CD4-positive, CD25-positive, alpha-beta regulatory T cell (primary cell): Measurements from ENCODE around the gene RNF31. TPM values are rescaled to one million over a fixed set of nuclear protein-coding genes. Genes with fewer than 3 reads are reported as not detected.
A peak's percentile ranks its signal among the peaks of the same experiment; 100 is the strongest.

Source experiments
- ATAC-seq, 2 donors: fragments of 150-1000 bp; cut with Tn5 transposase; one replicate each; pipeline ENCODE4 v1.10.0; 2021; ENCODE audit warnings: low read depth in 2 of 2, moderate number of reproducible peaks in 2 of 2, moderate library complexity in 1 of 2
- DNase-seq, 3 donors: peaks; one replicate each; pipeline versions ENCODE4 v3.0.0 to v3.0.0-alpha.2; 2012 to 2022; ENCODE audit warnings: mixed read lengths in 1 of 3
- H3K27ac ChIP-seq: one replicate; pipeline ENCODE4 v1.7.0; 2013; ENCODE audit warnings: mild to moderate bottlenecking, low read length; ENCODE audit not compliant: insufficient read depth, poor library complexity, severe bottlenecking
- H3K27me3 ChIP-seq: one replicate; pipeline ENCODE4 v1.7.0; 2013; ENCODE audit warnings: low read length; ENCODE audit not compliant: control insufficient read depth, insufficient read depth
- H3K36me3 ChIP-seq: one replicate; pipeline ENCODE4 v1.7.0; 2013; ENCODE audit warnings: mild to moderate bottlenecking, low read length, moderate library complexity; ENCODE audit not compliant: control insufficient read depth, insufficient read depth
- H3K4me1 ChIP-seq: 2 replicates; pipeline ENCODE4 v1.7.0; 2013; ENCODE audit warnings: mild to moderate bottlenecking, low read length; ENCODE audit not compliant: insufficient read depth, control insufficient read depth, poor library complexity, severe bottlenecking
- H3K4me3 ChIP-seq: one replicate; pipeline ENCODE4 v1.7.0; 2013; ENCODE audit warnings: low read depth, mild to moderate bottlenecking, low read length, moderate library complexity
- H3K9me3 ChIP-seq, 2 experiments: 1 replicate in 1 of 2; 2 replicates in 1 of 2; pipeline ENCODE4 v1.7.0; 2013; ENCODE audit warnings: low read length in 2 of 2, mild to moderate bottlenecking in 1 of 2, moderate library complexity in 1 of 2; ENCODE audit not compliant: control insufficient read depth in 2 of 2
- H3K27ac Mint-ChIP-seq, 3 donors: one replicate each; pipeline ENCODE4 v1.8.0; 2020 to 2022; ENCODE audit warnings: mild to moderate bottlenecking in 3 of 3, mixed read lengths in 3 of 3, moderate library complexity in 2 of 3
- H3K27me3 Mint-ChIP-seq: one replicate; pipeline ENCODE4 v1.8.0; 2022; ENCODE audit warnings: mild to moderate bottlenecking, mixed read lengths
- H3K36me3 Mint-ChIP-seq: one replicate; pipeline ENCODE4 v1.8.0; 2020; ENCODE audit warnings: mixed read lengths
- H3K4me1 Mint-ChIP-seq, 4 donors: one replicate each; pipeline ENCODE4 v1.8.0; 2020 to 2022; ENCODE audit warnings: mixed read lengths in 4 of 4, mild to moderate bottlenecking in 1 of 4
- H3K4me3 Mint-ChIP-seq, 4 donors: one replicate each; pipeline ENCODE4 v1.8.0; 2020 to 2022; ENCODE audit warnings: mild to moderate bottlenecking in 4 of 4, mixed read lengths in 4 of 4, moderate library complexity in 3 of 4
- H3K9me3 Mint-ChIP-seq, 7 donors: one replicate each; pipeline ENCODE4 v1.8.0; 2020 to 2022; ENCODE audit warnings: mixed read lengths in 7 of 7, mild to moderate bottlenecking in 3 of 7, moderate library complexity in 2 of 7
- polyA plus RNA-seq, 4 donors: library from polyadenylated mRNA; unstranded; fragments of 300-500 nt; fragmentation: Illumina TruSeq; gene quantifications; one replicate each; pipeline ENCODE4 v1.2.3, GENCODE V29; 2021
- total RNA-seq: library from RNA; stranded (reverse); gene quantifications from one replicate; pipeline ENCODE4 v1.2.3, GENCODE V29; 2022

Gene RNF31
- total and polyA plus RNA-seq, 5 donors from 2014 or later, result 35.9 to 82.4 (median 45.5) TPM

GRCh38 chr14:24167469-24168114 is 20.3 kb downstream of the RNF31 start:
- H3K27me3 Mint-ChIP-seq, result peaks cover 5% of the 10 kb centered on the region
- no peaks in the 10 kb centered on the region for H3K27me3 ChIP-seq
- DNase-seq (no peak), ATAC-seq (no peak)
- no peak overlapping the region for H3K4me3 ChIP-seq
- peaks cover 44% of the 10 kb centered on the region for H3K4me1 ChIP-seq
- peak overlapping the region in 1 of 4 donors; percentile 69 for H3K4me3 Mint-ChIP-seq
- peaks cover 40% of the 10 kb centered on the region for H3K36me3 Mint-ChIP-seq
- H3K27ac Mint-ChIP-seq, result peak overlapping the region in 1 of 3 donors; percentile 64
- H3K9me3 ChIP-seq, result no peaks in the 10 kb centered on the region
- no peak overlapping the region for H3K27ac ChIP-seq
- peaks cover 54% of the 10 kb centered on the region for H3K36me3 ChIP-seq
- peaks cover 0 to 2% (median 0%) of the 10 kb centered on the region in 7 donors for H3K9me3 Mint-ChIP-seq
- H3K4me1 Mint-ChIP-seq, result peaks cover 7 to 68% (median 41%) of the 10 kb centered on the region in 4 donors

DNA sequence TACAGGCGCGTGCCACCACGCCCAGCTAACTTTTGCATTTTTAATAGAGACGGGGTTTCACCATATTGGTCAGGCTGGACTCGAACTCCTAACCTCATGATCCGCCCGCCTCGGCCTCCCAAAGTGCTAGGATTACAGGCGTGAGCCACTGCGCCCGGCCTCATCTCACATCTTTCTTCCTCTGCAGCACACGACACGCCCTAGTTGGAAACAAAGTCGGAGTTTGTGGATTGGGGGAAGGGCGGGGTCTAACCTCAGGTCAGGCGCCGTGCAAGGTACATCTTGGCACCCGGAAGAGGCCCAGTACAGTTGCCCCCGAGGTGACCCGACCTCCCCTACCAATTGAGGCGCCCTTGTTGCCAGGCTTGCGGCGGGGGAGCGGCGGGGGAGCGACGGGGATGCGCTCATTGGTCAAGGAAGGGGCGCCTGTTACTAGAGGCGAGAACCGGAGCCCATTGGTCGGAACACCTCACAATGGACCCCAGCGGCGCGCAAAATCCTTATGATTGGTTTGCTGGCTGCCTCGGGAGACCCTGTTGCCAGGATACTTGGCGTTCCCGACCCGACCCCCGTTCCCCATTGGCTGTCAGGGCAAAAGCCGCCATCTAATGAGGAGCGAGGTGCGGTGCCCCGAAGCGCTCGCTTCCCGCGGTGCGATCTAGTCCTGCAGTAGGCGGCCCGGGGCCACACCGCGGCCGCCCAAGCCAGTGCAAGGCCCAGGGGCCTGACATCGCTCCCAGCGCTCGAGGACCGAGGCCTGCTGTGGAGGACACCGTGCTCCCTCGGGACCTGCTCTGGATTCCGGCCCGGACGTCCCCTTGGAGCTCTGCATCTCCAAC is 24.3 kb downstream of the RNF31 start, which contains the start of gene REC8:
REC8 (plus strand) TSS at position 659 of the 839 bp plus-strand sequence. CDS start 473 bp downstream, outside the sequence.
- H3K36me3 Mint-ChIP-seq, result peaks cover 27% of the 10 kb centered on the region
- peak within 1 kb of the TSS; percentile 65 for H3K27ac ChIP-seq

DNA sequence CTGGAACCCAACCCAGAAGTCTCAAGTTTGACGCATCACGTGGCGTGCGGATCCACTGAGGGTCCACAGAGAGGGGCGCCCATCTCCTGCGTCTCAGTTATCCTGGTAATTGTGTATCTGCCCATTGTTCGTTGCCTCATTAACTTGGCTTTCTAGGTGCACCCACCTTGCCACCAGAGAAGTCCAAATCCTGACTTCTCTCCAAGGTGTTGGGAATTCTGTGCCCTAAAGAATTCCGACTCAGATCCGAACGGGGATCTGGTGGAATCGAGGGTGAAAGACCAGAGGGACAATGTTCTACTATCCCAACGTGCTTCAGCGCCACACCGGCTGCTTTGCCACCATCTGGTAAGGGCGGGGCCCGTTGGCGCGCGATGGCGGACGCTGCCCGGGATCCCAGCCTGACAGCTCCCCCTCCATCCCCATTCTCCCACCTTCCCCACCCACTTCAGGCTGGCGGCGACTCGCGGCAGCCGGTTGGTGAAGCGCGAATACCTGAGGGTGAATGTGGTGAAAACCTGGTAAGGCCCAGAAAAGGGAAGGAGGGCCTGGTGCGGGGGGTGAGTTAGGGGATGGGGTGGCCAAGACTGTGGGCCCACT is 25.1 kb downstream of the RNF31 start:
- H3K9me3 Mint-ChIP-seq, result peaks cover 0 to 2% (median 0%) of the 10 kb centered on the region in 7 donors
- DNase-seq, result no peak
- H3K27me3 ChIP-seq, result no peaks in the 10 kb centered on the region
- H3K4me3 ChIP-seq, result peak overlapping the region; percentile 26
- peak overlapping the region; percentile 65 for H3K27ac ChIP-seq
- peak overlapping the region; percentile 54 to 93 (median 87) for H3K4me3 Mint-ChIP-seq
- peaks cover 22% of the 10 kb centered on the region for H3K36me3 ChIP-seq
- no peak for ATAC-seq
- peaks cover 5% of the 10 kb centered on the region for H3K27me3 Mint-ChIP-seq
- peaks cover 16% of the 10 kb centered on the region for H3K4me1 ChIP-seq
- peaks cover 0 to 51% (median 27%) of the 10 kb centered on the region in 4 donors for H3K4me1 Mint-ChIP-seq
- peaks cover 22% of the 10 kb centered on the region for H3K36me3 Mint-ChIP-seq
- peak overlapping the region; percentile 69 to 91 (median 76) for H3K27ac Mint-ChIP-seq
- H3K9me3 ChIP-seq, result no peaks in the 10 kb centered on the region

More for the DNA sequence above, 24.3 kb downstream of the RNF31 start, which contains the start of gene REC8:
- H3K9me3 Mint-ChIP-seq, result peaks cover 0 to 2% (median 0%) of the 10 kb centered on the region in 7 donors
- no peaks in the 10 kb centered on the region for H3K9me3 ChIP-seq
- H3K4me3 Mint-ChIP-seq, result peak within 1 kb of the TSS; percentile 83 to 96 (median 92)
- peaks cover 18% of the 10 kb centered on the region for H3K36me3 ChIP-seq
- DNase-seq, result peak; percentile 72 to 84 (median 74)
- peaks cover 5% of the 10 kb centered on the region for H3K27me3 Mint-ChIP-seq
- ATAC-seq, result peak; percentile 74 to 82
- H3K4me1 Mint-ChIP-seq, result peaks cover 1 to 51% (median 30%) of the 10 kb centered on the region in 4 donors
- peak within 1 kb of the TSS; percentile 76 to 91 (median 87) for H3K27ac Mint-ChIP-seq
- H3K4me3 ChIP-seq, result peak within 1 kb of the TSS; percentile 26
- H3K4me1 ChIP-seq, result peaks cover 16% of the 10 kb centered on the region
- no peaks in the 10 kb centered on the region for H3K27me3 ChIP-seq

GRCh38 chr14:24172871-24173281 is 25.6 kb downstream of the RNF31 start:
- Histone ChIP-seq H3K36me3 (peaks cover 20% of the 10 kb centered on the region), H3K9me3 (no peaks in the 10 kb centered on the region), H3K27me3 (no peaks in the 10 kb centered on the region), H3K27ac (no peak overlapping the region), H3K4me1 (peaks cover 16% of the 10 kb centered on the region), H3K4me3 (no peak overlapping the region)
- ATAC-seq (no peak), DNase-seq (peak in 1 of 3 donors; percentile 23)
- H3K27ac Mint-ChIP-seq, result peak overlapping the region in 2 of 3 donors; percentile 56 to 76
- peak overlapping the region; percentile 41 to 82 (median 54) for H3K4me3 Mint-ChIP-seq
- H3K4me1 Mint-ChIP-seq, result peaks cover 0 to 47% (median 25%) of the 10 kb centered on the region in 4 donors
- H3K9me3 Mint-ChIP-seq, result peaks cover 0 to 2% (median 0%) of the 10 kb centered on the region in 7 donors
- peaks cover 5% of the 10 kb centered on the region for H3K27me3 Mint-ChIP-seq
- H3K36me3 Mint-ChIP-seq, result peaks cover 18% of the 10 kb centered on the region

GRCh38 chr14:24176599-24176998 is 29.3 kb downstream of the RNF31 start:
- peaks cover 2% of the 10 kb centered on the region for H3K27me3 Mint-ChIP-seq
- no peak overlapping the region for H3K27ac Mint-ChIP-seq
- H3K9me3 Mint-ChIP-seq, result no peaks in the 10 kb centered on the region
- ATAC-seq (no peak), DNase-seq (no peak)
- H3K9me3 ChIP-seq, result no peaks in the 10 kb centered on the region
- H3K4me3 Mint-ChIP-seq, result no peak overlapping the region
- peaks cover 17% of the 10 kb centered on the region for H3K36me3 Mint-ChIP-seq
- H3K27me3 ChIP-seq, result no peaks in the 10 kb centered on the region
- no peak overlapping the region for H3K27ac ChIP-seq
- H3K4me1 ChIP-seq, result peaks cover 6% of the 10 kb centered on the region
- no peak overlapping the region for H3K4me3 ChIP-seq
- peaks cover 40% of the 10 kb centered on the region for H3K36me3 ChIP-seq
- peaks cover 0 to 32% (median 9%) of the 10 kb centered on the region in 4 donors for H3K4me1 Mint-ChIP-seq

GRCh38 chr14:24177041-24177825 is 29.9 kb downstream of the RNF31 start:
- Mint-ChIP-seq H3K9me3 (no peaks in the 10 kb centered on the region), H3K4me3 (no peak overlapping the region), H3K4me1 (peaks cover 0 to 27% (median 9%) of the 10 kb centered on the region in 4 donors), H3K36me3 (peaks cover 17% of the 10 kb centered on the region), H3K27ac (peak overlapping the region in 2 of 3 donors; percentile 48 to 51), H3K27me3 (no peaks in the 10 kb centered on the region)
- Histone ChIP-seq H3K27me3 (no peaks in the 10 kb centered on the region), H3K9me3 (no peaks in the 10 kb centered on the region), H3K4me1 (no peaks in the 10 kb centered on the region), H3K27ac (no peak overlapping the region), H3K4me3 (no peak overlapping the region), H3K36me3 (peaks cover 40% of the 10 kb centered on the region)
- DNase-seq (no peak), ATAC-seq (no peak)

DNA sequence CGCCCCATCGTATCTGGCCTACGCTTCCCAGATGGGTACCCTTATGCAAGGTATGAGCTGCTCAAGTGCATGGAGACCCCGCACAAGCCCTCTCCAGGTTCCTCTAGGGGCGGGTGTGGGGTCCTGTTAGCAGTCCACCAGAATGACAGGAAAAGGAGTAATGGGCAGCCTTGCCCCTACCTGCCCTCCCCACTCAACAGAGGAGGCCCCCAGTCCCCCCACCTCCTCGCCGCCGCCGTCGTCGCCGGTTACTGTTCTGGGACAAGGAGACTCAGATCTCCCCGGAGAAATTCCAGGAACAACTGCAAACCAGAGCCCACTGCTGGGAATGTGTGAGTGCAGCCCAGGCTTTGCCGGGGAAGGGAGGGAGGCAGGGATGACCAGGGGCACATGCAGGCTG is 30.6 kb downstream of the RNF31 start:
- H3K4me1 Mint-ChIP-seq, result peaks cover 0 to 21% (median 10%) of the 10 kb centered on the region in 4 donors

More for the DNA sequence above, 30.6 kb downstream of the RNF31 start:
- peak overlapping the region in 2 of 3 donors; percentile 48 to 51 for H3K27ac Mint-ChIP-seq
- H3K27me3 Mint-ChIP-seq, result no peaks in the 10 kb centered on the region
- no peaks in the 10 kb centered on the region for H3K9me3 Mint-ChIP-seq
- no peak overlapping the region for H3K4me3 ChIP-seq
- no peak overlapping the region for H3K4me3 Mint-ChIP-seq
- H3K9me3 ChIP-seq, result no peaks in the 10 kb centered on the region
- ATAC-seq (no peak), DNase-seq (no peak)
- H3K27me3 ChIP-seq, result no peaks in the 10 kb centered on the region
- H3K4me1 ChIP-seq, result no peaks in the 10 kb centered on the region
- peaks cover 40% of the 10 kb centered on the region for H3K36me3 ChIP-seq
- H3K36me3 Mint-ChIP-seq, result peaks cover 21% of the 10 kb centered on the region
- H3K27ac ChIP-seq, result no peak overlapping the region
